GM12892 (cell line): ENCODE data around the gene CDC14A.

ENCODE experiments used
- POLR2A ChIP-seq: IDR thresholded peaks from 2 replicates; pipeline ENCODE4 v1.6.1; 2011; ENCODE audit warnings: low read depth, low read length, control low read depth
- POLR2AphosphoS5 ChIP-seq: IDR thresholded peaks from 2 replicates; pipeline ENCODE4 v1.6.1; 2011; ENCODE audit warnings: low read depth, low read length, control low read depth
- TAF1 ChIP-seq: IDR thresholded peaks from 2 replicates; pipeline ENCODE4 v1.6.1; 2011; ENCODE audit warnings: low read depth, mild to moderate bottlenecking, control low read depth, low read length, borderline replicate concordance

GRCh38 chr1:100353071-100353801 is 930 bp downstream of the CDC14A start:
- no peak for TF ChIP-seq POLR2AphosphoS5
- no peak for TF ChIP-seq POLR2A
- no peak for TF ChIP-seq TAF1
